Erythroblast (primary cell): Measurements from ENCODE around the gene SPOP.
"Not testable (repeated sequence)": the region's sequence is repeated elsewhere in the genome, so short reads cannot be mapped to it uniquely, and the experiment has no call there.

ENCODE experiments used
- GATA1 ChIP-seq: IDR thresholded peaks from 2 replicates; pipeline ENCODE4 v1.6.1; 2011; ENCODE audit warnings: low read depth, mild to moderate bottlenecking, control low read depth, low read length, moderate library complexity
- POLR2A ChIP-seq: IDR thresholded peaks from 2 replicates; pipeline ENCODE4 v1.6.1; 2011; ENCODE audit warnings: mild to moderate bottlenecking, low read length

- not testable (repeated sequence) for TF ChIP-seq POLR2A, GATA1
Measured at GRCh38 chr17:49724552-49724951, 46.7 kb upstream of the SPOP start.
